HG03460 (cell line): Measurements from ENCODE around the gene STEAP2.
"Not testable (repeated sequence)": the region's sequence is repeated elsewhere in the genome, so short reads cannot be mapped to it uniquely, and the experiment has no call there.

Experiments used
- ATAC-seq: cut with Tn5 transposase; IDR thresholded peaks from one replicate; pipeline ENCODE4 v1.9.1; 2021; ENCODE audit not compliant: unreplicated experiment

Gene STEAP2

GRCh38 chr7:90211391-90212148 lies at the start of gene STEAP2:
TSS of gene STEAP2 (plus strand) at chr7:90211740. CDS start at chr7:90225083, 13,343 bp downstream.
- ATAC-seq: peak; percentile 93

GRCh38 chr7:90163534-90163933 lies 48.0 kb upstream of the STEAP2 start:
- ATAC-seq: no peak

GRCh38 chr7:90165724-90166123 lies 45.8 kb upstream of the STEAP2 start:
- no peak for ATAC-seq

GRCh38 chr7:90166153-90166552 lies 45.4 kb upstream of the STEAP2 start:
- no peak for ATAC-seq

- ATAC-seq: no peak
Measured at GRCh38 chr7:90167361-90167760, 44.2 kb upstream of the STEAP2 start.

- ATAC-seq: no peak
Measured at GRCh38 chr7:90169891-90170290, 41.6 kb upstream of the STEAP2 start.

GRCh38 chr7:90172121-90172520 lies 39.4 kb upstream of the STEAP2 start:
- no peak for ATAC-seq

GRCh38 chr7:90172624-90173023 lies 38.9 kb upstream of the STEAP2 start:
- no peak for ATAC-seq

GRCh38 chr7:90173127-90173844 lies 38.3 kb upstream of the STEAP2 start:
- ATAC-seq: peak; percentile 84

GRCh38 chr7:90175667-90176066 lies 35.9 kb upstream of the STEAP2 start:
- ATAC-seq: no peak

- no peak for ATAC-seq
Measured at GRCh38 chr7:90176195-90176594, 35.3 kb upstream of the STEAP2 start.

- no peak for ATAC-seq
Measured at GRCh38 chr7:90178166-90178565, 33.4 kb upstream of the STEAP2 start.

- ATAC-seq: peak; percentile 97
Measured at GRCh38 chr7:90178679-90179278, 32.8 kb upstream of the STEAP2 start.

GRCh38 chr7:90180011-90180585 lies 31.4 kb upstream of the STEAP2 start:
- no peak for ATAC-seq

GRCh38 chr7:90180649-90181048 lies 30.9 kb upstream of the STEAP2 start:
- no peak for ATAC-seq

- ATAC-seq: no peak
Measured at GRCh38 chr7:90181485-90181884, 30.1 kb upstream of the STEAP2 start.

GRCh38 chr7:90186290-90186689 lies 25.2 kb upstream of the STEAP2 start:
- ATAC-seq: not testable (repeated sequence)

GRCh38 chr7:90187507-90188050 lies 24.0 kb upstream of the STEAP2 start:
- no peak for ATAC-seq

- peak; percentile 98 for ATAC-seq
Measured at GRCh38 chr7:90188281-90188680, 23.3 kb upstream of the STEAP2 start.

GRCh38 chr7:90190995-90191394 lies 20.5 kb upstream of the STEAP2 start:
- no peak for ATAC-seq

- ATAC-seq: no peak
Measured at GRCh38 chr7:90191648-90192047, 19.9 kb upstream of the STEAP2 start.
